Uterus (tissue), 2 donors: ENCODE results near the gene SECISBP2L.

ENCODE experiments used
- POLR2A ChIP-seq, 2 donors: fragments of 450-650 bp; IDR thresholded peaks; one replicate each; pipeline ENCODE4 v1.6.1; 2016; ENCODE audit warnings: antibody characterized with exemption in 2 of 2, mild to moderate bottlenecking in 1 of 2, moderate library complexity in 1 of 2
- TF ChIP-seq, protein P1 (sequence below), 4 experiments: fragments of 200-600 bp in 2 of 4; fragments of 450-650 bp in 2 of 4; sonication (generic) in 2 of 4; IDR thresholded peaks; one replicate each; pipeline ENCODE4 v1.5.1; 2016 to 2019; ENCODE audit warnings: antibody characterized with exemption in 4 of 4, mild to moderate bottlenecking in 2 of 4, moderate library complexity in 1 of 4

DNA sequence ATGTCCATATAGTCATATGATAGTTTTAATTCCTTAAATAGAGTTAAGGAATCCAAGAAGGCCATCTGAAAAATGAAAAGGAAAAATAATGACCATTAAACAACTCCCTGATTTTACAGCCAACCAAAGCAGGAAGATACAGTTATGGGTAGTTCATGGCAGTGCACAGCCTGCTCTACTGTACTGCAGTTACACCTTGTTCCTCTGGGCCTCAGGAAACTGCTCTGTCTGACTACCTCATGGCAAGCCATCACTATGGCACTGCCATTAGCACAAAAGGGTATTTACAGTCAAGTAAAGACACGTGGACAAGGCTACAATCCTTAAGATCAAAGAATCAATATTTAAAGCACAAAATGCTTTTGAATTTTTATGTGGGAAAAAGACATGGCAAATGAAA, 19.5 kb downstream of the SECISBP2L start:
- TF ChIP-seq, protein P1, sequence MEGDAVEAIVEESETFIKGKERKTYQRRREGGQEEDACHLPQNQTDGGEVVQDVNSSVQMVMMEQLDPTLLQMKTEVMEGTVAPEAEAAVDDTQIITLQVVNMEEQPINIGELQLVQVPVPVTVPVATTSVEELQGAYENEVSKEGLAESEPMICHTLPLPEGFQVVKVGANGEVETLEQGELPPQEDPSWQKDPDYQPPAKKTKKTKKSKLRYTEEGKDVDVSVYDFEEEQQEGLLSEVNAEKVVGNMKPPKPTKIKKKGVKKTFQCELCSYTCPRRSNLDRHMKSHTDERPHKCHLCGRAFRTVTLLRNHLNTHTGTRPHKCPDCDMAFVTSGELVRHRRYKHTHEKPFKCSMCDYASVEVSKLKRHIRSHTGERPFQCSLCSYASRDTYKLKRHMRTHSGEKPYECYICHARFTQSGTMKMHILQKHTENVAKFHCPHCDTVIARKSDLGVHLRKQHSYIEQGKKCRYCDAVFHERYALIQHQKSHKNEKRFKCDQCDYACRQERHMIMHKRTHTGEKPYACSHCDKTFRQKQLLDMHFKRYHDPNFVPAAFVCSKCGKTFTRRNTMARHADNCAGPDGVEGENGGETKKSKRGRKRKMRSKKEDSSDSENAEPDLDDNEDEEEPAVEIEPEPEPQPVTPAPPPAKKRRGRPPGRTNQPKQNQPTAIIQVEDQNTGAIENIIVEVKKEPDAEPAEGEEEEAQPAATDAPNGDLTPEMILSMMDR (IDR thresholded peaks at IDR 0.05), result no peak
- TF ChIP-seq POLR2A (IDR thresholded peaks at IDR 0.05), result no peak
